ENCODE measurements around the gene ZNRF4.

Gene ZNRF4

DNA sequence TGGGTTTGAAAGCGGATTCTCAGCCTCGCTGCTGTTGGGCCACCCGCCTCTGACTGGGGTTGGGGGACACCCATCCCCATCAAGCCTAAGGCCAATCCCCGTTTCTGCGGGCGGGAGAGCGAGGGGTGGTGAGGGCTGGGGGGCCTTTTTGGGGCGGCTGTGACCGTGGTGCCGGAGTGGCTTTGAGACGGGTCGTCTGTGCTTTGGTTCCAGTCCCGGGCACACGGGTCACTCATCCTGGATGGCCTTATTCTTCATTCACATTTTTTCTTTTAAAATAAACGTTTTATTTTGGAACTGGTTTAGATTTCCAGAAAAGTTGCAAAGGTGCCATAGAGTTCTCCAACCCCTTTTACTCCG lies 1.6 kb downstream of the ZNRF4 start:
- no peaks in the 10 kb centered on the region for H3K36me3 ChIP-seq (ENCODE audit: insufficient read depth, low read length)
- no peaks in the 10 kb centered on the region for H3K79me2 ChIP-seq (ENCODE audit: control insufficient read depth, insufficient read depth, low read length, unreplicated experiment)
- no peak overlapping the region for H2AFZ ChIP-seq (ENCODE audit: low read length, unreplicated experiment)
- H3K27ac ChIP-seq (ENCODE audit: low read depth, low read length): no peak overlapping the region
- 0 out of 2 replicates have a peak, but pooled peaks cover 2% of the 10 kb centered on the region for H3K27me3 ChIP-seq (ENCODE audit: insufficient read depth, low read length)
- no peaks in the 10 kb centered on the region for H3K4me1 ChIP-seq (ENCODE audit: control insufficient read depth, insufficient read depth, low read length, unreplicated experiment)
- no peak overlapping the region for H3K4me3 ChIP-seq (ENCODE audit: low read depth, low read length)

DNA sequence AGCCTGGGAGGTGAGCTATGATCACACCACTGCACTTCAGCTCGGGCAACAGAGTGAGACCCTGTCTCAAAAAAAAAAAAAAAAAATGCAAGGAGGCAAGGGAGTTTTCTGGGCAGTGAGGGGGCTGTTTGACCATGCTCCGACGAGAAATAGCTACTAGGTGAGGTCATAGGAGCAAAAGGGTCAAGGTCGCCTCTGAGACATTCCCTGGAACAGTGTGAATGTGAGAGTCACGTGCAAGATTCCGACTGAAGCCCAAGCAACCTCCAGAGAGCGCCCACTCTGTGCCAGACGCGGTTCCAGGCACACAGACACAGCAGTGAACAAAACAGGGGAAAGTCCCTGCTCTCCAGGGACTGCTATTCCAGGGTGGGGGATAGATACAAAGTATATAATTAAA lies 2.5 kb downstream of the ZNRF4 start:
- Histone ChIP-seq H3K4me3 (ENCODE audit: low read depth, low read length) (no peak overlapping the region), H3K36me3 (ENCODE audit: insufficient read depth, low read length) (no peaks in the 10 kb centered on the region), H2AFZ (ENCODE audit: low read length, unreplicated experiment) (no peak overlapping the region), H3K27ac (ENCODE audit: low read depth, low read length) (no peak overlapping the region), H3K27me3 (ENCODE audit: insufficient read depth, low read length) (0 out of 2 replicates have a peak, but pooled peaks cover 2% of the 10 kb centered on the region), H3K79me2 (ENCODE audit: control insufficient read depth, insufficient read depth, low read length, unreplicated experiment) (no peaks in the 10 kb centered on the region), H3K4me1 (ENCODE audit: control insufficient read depth, insufficient read depth, low read length, unreplicated experiment) (no peaks in the 10 kb centered on the region)

- Histone ChIP-seq H3K4me3 (ENCODE audit: low read depth, low read length) (no peak overlapping the region), H3K36me3 (ENCODE audit: insufficient read depth, low read length) (no peaks in the 10 kb centered on the region), H3K4me1 (ENCODE audit: control insufficient read depth, insufficient read depth, low read length, unreplicated experiment) (no peaks in the 10 kb centered on the region), H3K27me3 (ENCODE audit: insufficient read depth, low read length) (0 out of 2 replicates have a peak, but pooled peaks cover 2% of the 10 kb centered on the region), H2AFZ (ENCODE audit: low read length, unreplicated experiment) (no peak overlapping the region), H3K27ac (ENCODE audit: low read depth, low read length) (no peak overlapping the region), H3K79me2 (ENCODE audit: control insufficient read depth, insufficient read depth, low read length, unreplicated experiment) (no peaks in the 10 kb centered on the region)
Measured at GRCh38 chr19:5458420-5458819, 3.2 kb downstream of the ZNRF4 start.

DNA sequence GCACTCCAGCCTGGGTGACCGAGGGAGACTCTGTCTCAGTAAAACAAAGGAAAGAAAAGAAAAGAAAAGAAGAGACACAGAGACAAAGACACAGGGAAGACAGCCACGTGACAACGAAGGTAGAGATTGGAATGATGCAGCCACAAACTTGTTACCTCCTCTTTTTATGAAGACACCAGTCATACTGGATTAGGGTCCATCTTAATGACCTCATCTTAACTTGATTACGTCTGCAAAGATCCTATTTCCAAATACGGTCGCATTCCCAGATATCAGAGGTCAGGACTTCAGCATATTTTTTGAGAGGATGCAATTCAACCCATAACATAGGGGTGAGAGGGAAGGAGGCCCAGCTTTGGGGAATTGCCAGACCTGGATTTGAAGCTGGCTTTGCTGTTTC lies 4.1 kb downstream of the ZNRF4 start:
- Histone ChIP-seq H2AFZ (ENCODE audit: low read length, unreplicated experiment) (no peak overlapping the region), H3K4me1 (ENCODE audit: control insufficient read depth, insufficient read depth, low read length, unreplicated experiment) (no peaks in the 10 kb centered on the region), H3K36me3 (ENCODE audit: insufficient read depth, low read length) (no peaks in the 10 kb centered on the region), H3K27me3 (ENCODE audit: insufficient read depth, low read length) (peaks cover 11% of the 10 kb centered on the region; the same call in 1 of the 2 replicates), H3K4me3 (ENCODE audit: low read depth, low read length) (no peak overlapping the region), H3K27ac (ENCODE audit: low read depth, low read length) (no peak overlapping the region), H3K79me2 (ENCODE audit: control insufficient read depth, insufficient read depth, low read length, unreplicated experiment) (no peaks in the 10 kb centered on the region)

DNA sequence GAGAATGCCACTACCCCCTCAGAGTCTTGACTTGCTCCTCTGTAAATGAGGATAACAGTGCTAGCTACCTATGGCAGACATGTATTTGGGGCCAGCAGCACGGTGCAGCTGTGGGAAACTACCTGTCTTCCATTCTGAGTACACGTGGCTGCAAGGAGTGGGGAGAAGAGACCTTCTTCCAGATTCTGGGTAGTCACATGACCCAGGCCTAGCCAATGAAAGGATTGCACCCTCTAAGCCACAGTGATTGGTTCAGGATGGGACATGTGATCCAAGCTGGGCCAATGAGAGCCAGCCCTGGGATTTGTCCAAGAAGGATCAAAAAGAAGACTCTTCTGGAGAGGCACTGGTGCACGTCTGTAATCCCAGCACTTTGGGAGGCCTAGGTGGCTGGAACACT lies 5.5 kb downstream of the ZNRF4 start:
- Histone ChIP-seq H3K36me3 (ENCODE audit: insufficient read depth, low read length) (no peaks in the 10 kb centered on the region), H3K79me2 (ENCODE audit: control insufficient read depth, insufficient read depth, low read length, unreplicated experiment) (no peaks in the 10 kb centered on the region), H3K27ac (ENCODE audit: low read depth, low read length) (no peak overlapping the region), H2AFZ (ENCODE audit: low read length, unreplicated experiment) (no peak overlapping the region), H3K4me1 (ENCODE audit: control insufficient read depth, insufficient read depth, low read length, unreplicated experiment) (no peaks in the 10 kb centered on the region), H3K27me3 (ENCODE audit: insufficient read depth, low read length) (peaks cover 17% of the 10 kb centered on the region; the same call in 1 of the 2 replicates), H3K4me3 (ENCODE audit: low read depth, low read length) (no peak overlapping the region)

- no peak overlapping the region for H2AFZ ChIP-seq (ENCODE audit: low read length, unreplicated experiment)
- H3K27me3 ChIP-seq (ENCODE audit: insufficient read depth, low read length): peaks cover 31% of the 10 kb centered on the region
Measured at GRCh38 chr19:5463959-5464358, 8.7 kb downstream of the ZNRF4 start.

DNA sequence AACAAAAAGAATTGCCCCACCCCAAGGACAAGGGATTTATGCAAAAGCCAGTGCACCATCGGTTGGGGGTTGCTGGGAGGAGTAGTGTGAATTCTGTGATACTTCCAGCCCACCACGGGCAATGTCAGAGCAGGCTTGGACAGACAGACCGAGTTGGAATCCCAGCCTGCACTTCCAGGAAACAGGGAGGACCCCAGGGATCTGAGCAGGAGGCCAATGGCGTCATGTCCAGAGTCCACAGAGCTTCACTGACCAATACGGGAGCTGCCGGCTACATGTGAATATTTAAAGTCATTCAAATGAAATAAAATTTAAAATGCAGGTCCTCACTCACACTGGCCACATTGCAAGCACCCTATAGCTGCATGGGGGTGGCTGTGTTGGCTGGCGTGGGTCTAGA lies 10.9 kb downstream of the ZNRF4 start:
- H3K27me3 ChIP-seq (ENCODE audit: insufficient read depth, low read length): peaks cover 31% of the 10 kb centered on the region
- H3K4me1 ChIP-seq (ENCODE audit: control insufficient read depth, insufficient read depth, low read length, unreplicated experiment): no peaks in the 10 kb centered on the region
- H2AFZ ChIP-seq (ENCODE audit: low read length, unreplicated experiment): no peak overlapping the region
- H3K79me2 ChIP-seq (ENCODE audit: control insufficient read depth, insufficient read depth, low read length, unreplicated experiment): no peaks in the 10 kb centered on the region
- no peak overlapping the region for H3K27ac ChIP-seq (ENCODE audit: low read depth, low read length)
- no peaks in the 10 kb centered on the region for H3K36me3 ChIP-seq (ENCODE audit: insufficient read depth, low read length)
- H3K4me3 ChIP-seq (ENCODE audit: low read depth, low read length): no peak overlapping the region

More at GRCh38 chr19:5463959-5464358, 8.7 kb downstream of the ZNRF4 start:
- Histone ChIP-seq H3K4me1 (ENCODE audit: control insufficient read depth, insufficient read depth, low read length, unreplicated experiment) (no peaks in the 10 kb centered on the region), H3K4me3 (ENCODE audit: low read depth, low read length) (no peak overlapping the region), H3K79me2 (ENCODE audit: control insufficient read depth, insufficient read depth, low read length, unreplicated experiment) (no peaks in the 10 kb centered on the region), H3K27ac (ENCODE audit: low read depth, low read length) (no peak overlapping the region), H3K36me3 (ENCODE audit: insufficient read depth, low read length) (no peaks in the 10 kb centered on the region)

- Histone ChIP-seq H3K27ac (ENCODE audit: low read depth, low read length) (no peak overlapping the region), H3K4me3 (ENCODE audit: low read depth, low read length) (no peak overlapping the region), H3K36me3 (ENCODE audit: insufficient read depth, low read length) (no peaks in the 10 kb centered on the region), H2AFZ (ENCODE audit: low read length, unreplicated experiment) (no peak overlapping the region), H3K4me1 (ENCODE audit: control insufficient read depth, insufficient read depth, low read length, unreplicated experiment) (no peaks in the 10 kb centered on the region), H3K27me3 (ENCODE audit: insufficient read depth, low read length) (peaks cover 31% of the 10 kb centered on the region), H3K79me2 (ENCODE audit: control insufficient read depth, insufficient read depth, low read length, unreplicated experiment) (no peaks in the 10 kb centered on the region)
Measured at GRCh38 chr19:5466814-5467291, 11.6 kb downstream of the ZNRF4 start.

DNA sequence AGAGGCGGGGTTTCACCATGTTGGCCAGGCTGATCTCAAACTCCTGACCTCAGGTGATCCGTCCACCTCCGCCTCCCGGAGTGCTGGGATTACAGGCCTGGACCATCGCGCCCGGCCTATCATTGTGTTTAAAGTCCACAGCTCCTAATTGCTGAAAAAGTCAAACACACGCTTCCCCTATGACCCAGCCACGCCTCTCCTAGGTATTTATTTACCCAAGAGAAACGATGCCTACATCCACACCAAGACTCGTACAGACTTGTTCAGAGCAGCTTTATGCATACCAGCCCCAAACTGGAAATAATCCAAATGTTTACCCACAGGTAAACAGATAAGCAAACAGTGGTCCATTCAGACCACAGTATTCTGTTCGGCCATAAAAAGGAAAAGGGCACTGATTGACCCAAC lies 15.1 kb downstream of the ZNRF4 start:
- H3K27ac ChIP-seq (ENCODE audit: low read depth, low read length): no peak overlapping the region
- no peak overlapping the region for H3K4me3 ChIP-seq (ENCODE audit: low read depth, low read length)
- no peak overlapping the region for H2AFZ ChIP-seq (ENCODE audit: low read length, unreplicated experiment)
- H3K79me2 ChIP-seq (ENCODE audit: control insufficient read depth, insufficient read depth, low read length, unreplicated experiment): no peaks in the 10 kb centered on the region
- H3K4me1 ChIP-seq (ENCODE audit: control insufficient read depth, insufficient read depth, low read length, unreplicated experiment): no peaks in the 10 kb centered on the region
- no peaks in the 10 kb centered on the region for H3K36me3 ChIP-seq (ENCODE audit: insufficient read depth, low read length)
- peaks cover 18% of the 10 kb centered on the region for H3K27me3 ChIP-seq (ENCODE audit: insufficient read depth, low read length)

- peaks cover 2% of the 10 kb centered on the region; the same call in 1 of the 2 replicates for H3K27me3 ChIP-seq (ENCODE audit: insufficient read depth, low read length)
- no peak overlapping the region for H3K27ac ChIP-seq (ENCODE audit: low read depth, low read length)
- no peak overlapping the region for H2AFZ ChIP-seq (ENCODE audit: low read length, unreplicated experiment)
- no peaks in the 10 kb centered on the region for H3K79me2 ChIP-seq (ENCODE audit: control insufficient read depth, insufficient read depth, low read length, unreplicated experiment)
- no peak overlapping the region for H3K4me3 ChIP-seq (ENCODE audit: low read depth, low read length)
- H3K4me1 ChIP-seq (ENCODE audit: control insufficient read depth, insufficient read depth, low read length, unreplicated experiment): no peaks in the 10 kb centered on the region
- no peaks in the 10 kb centered on the region for H3K36me3 ChIP-seq (ENCODE audit: insufficient read depth, low read length)
Measured at GRCh38 chr19:5472286-5472685, 17.1 kb downstream of the ZNRF4 start.

DNA sequence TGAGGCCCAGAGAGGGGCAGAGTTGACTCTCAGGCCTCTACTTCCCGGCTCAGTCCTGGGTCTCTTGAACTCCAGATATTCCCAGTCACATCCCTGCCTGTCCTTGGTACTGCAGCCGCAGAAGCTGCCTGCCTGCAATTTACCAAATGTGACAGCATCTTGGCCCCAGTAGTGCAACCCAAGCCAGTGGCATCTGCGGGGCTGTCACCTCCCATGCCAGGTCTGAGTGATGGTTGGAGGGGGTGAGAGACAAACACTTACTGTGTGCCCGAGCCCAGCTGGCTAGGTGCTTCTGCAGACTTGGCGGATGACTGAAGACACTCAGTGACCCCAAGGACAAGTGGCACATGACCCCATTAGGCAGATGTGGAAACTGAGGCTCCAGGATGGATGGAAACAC lies 18.4 kb downstream of the ZNRF4 start:
- Histone ChIP-seq H3K27me3 (ENCODE audit: insufficient read depth, low read length) (peaks cover 12% of the 10 kb centered on the region), H3K36me3 (ENCODE audit: insufficient read depth, low read length) (no peaks in the 10 kb centered on the region), H3K27ac (ENCODE audit: low read depth, low read length) (no peak overlapping the region), H3K4me3 (ENCODE audit: low read depth, low read length) (no peak overlapping the region), H2AFZ (ENCODE audit: low read length, unreplicated experiment) (no peak overlapping the region), H3K4me1 (ENCODE audit: control insufficient read depth, insufficient read depth, low read length, unreplicated experiment) (no peaks in the 10 kb centered on the region), H3K79me2 (ENCODE audit: control insufficient read depth, insufficient read depth, low read length, unreplicated experiment) (no peaks in the 10 kb centered on the region)
